DOHH2 (cell line): ENCODE results near the gene TUBA8.

ENCODE experiments used
- CTCF ChIP-seq: fragments of 200-600 bp; sonication (generic); IDR thresholded peaks from one replicate; pipeline ENCODE4 v1.5.1; 2014; ENCODE audit warnings: antibody characterized with exemption, mild to moderate bottlenecking, low read depth, low read length; ENCODE audit not compliant: poor library complexity, severe bottlenecking
- EZH2phosphoT487 ChIP-seq: fragments of 200-600 bp; sonication (generic); IDR thresholded peaks from 2 replicates; pipeline ENCODE4 v1.6.1; 2017; ENCODE audit warnings: borderline replicate concordance, mild to moderate bottlenecking, antibody characterized with exemption, low read length, moderate library complexity, mixed read lengths

GRCh38 chr22:18115906-18116371 is 5.3 kb downstream of the TUBA8 start:
- no peak for TF ChIP-seq CTCF
- no peak for TF ChIP-seq EZH2phosphoT487
